Raji (cell line): ENCODE measurements around the gene NF1.

Experiments used
- POLR2A ChIP-seq: IDR thresholded peaks from 2 replicates; pipeline ENCODE4 v1.6.1; 2011; ENCODE audit warnings: low read depth, low read length, control low read depth; ENCODE audit not compliant: insufficient read depth

Gene NF1

GRCh38 chr17:31388770-31389656, 294.2 kb downstream of the NF1 start:
- TF ChIP-seq POLR2A: no peak

- no peak for TF ChIP-seq POLR2A
Measured at GRCh38 chr17:31389657-31390381, 295.0 kb downstream of the NF1 start.

GRCh38 chr17:31390426-31390747, 295.6 kb downstream of the NF1 start:
- no peak for TF ChIP-seq POLR2A

GRCh38 chr17:31390748-31391495, 296.1 kb downstream of the NF1 start:
- no peak for TF ChIP-seq POLR2A

GRCh38 chr17:31391496-31391949, 296.7 kb downstream of the NF1 start, which contains the start of gene RAB11FIP4:
Gene RAB11FIP4 (plus strand): TSS chr17:31391675. CDS start chr17:31391853, 178 bp downstream.
- TF ChIP-seq POLR2A: no peak

- TF ChIP-seq POLR2A: no peak
Measured at GRCh38 chr17:31392002-31392855, 297.5 kb downstream of the NF1 start.

- no peak for TF ChIP-seq POLR2A
Measured at GRCh38 chr17:31392856-31393748, 298.3 kb downstream of the NF1 start.

GRCh38 chr17:31393749-31394146, 299.0 kb downstream of the NF1 start:
- TF ChIP-seq POLR2A: no peak

- TF ChIP-seq POLR2A: no peak
Measured at GRCh38 chr17:31394544-31394943, 299.8 kb downstream of the NF1 start.

- TF ChIP-seq POLR2A: no peak
Measured at GRCh38 chr17:31397256-31397939, 302.6 kb downstream of the NF1 start.

GRCh38 chr17:31398381-31399311, 303.9 kb downstream of the NF1 start:
- TF ChIP-seq POLR2A: no peak

GRCh38 chr17:31400481-31400950, 305.7 kb downstream of the NF1 start:
- no peak for TF ChIP-seq POLR2A
